GM10266 (cell line): ENCODE data around the gene CELF4.

ENCODE experiments used
- DNase-seq: peaks from one replicate; pipeline ENCODE4 v3.0.0; 2012; ENCODE audit errors: extremely low spot score
- TF ChIP-seq, protein P1 (sequence below): IDR thresholded peaks from 2 replicates; pipeline ENCODE4 v1.5.1; 2012; ENCODE audit warnings: mild to moderate bottlenecking, low read depth; ENCODE audit not compliant: control insufficient read depth, insufficient read depth; ENCODE audit errors: missing control alignments

Gene CELF4

DNA sequence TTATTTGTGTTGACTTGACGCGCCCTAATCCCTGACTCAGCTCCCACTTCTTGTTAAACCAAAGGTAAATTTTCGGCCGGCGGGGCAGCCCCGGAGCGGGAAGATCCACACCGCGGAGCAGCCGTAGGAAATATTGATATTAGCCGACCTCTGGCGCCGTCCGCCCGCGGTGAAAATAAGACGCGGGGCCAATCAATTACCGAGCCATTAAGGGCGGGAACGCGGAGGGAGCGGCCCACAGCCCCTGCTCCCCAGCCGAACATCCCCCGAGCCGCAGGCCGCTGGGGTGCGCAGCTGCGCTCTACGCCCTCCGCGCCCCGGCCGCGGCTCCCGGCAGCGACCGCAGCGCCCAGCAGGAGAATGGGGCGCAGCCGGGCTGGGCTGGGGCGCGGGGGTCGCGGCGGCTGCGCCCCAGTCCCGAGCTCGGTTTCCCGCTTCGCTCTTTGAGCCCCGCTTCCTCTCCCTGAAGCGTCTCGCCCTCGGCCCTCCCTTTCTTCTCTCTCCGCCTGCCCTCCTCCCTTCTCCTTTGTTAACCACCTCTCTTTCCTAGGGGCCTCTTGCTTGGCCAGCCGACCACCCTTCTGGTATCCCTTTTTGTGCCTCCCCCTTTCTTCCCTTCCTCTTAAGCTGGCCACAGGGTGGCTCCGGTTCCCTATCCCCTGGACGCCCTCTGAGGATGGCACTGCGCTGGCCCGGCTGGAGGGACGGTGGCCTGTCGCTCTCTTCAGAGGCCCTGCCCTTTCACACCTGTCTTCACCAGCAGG is 40.9 kb downstream of the CELF4 start:
- TF ChIP-seq, protein P1, sequence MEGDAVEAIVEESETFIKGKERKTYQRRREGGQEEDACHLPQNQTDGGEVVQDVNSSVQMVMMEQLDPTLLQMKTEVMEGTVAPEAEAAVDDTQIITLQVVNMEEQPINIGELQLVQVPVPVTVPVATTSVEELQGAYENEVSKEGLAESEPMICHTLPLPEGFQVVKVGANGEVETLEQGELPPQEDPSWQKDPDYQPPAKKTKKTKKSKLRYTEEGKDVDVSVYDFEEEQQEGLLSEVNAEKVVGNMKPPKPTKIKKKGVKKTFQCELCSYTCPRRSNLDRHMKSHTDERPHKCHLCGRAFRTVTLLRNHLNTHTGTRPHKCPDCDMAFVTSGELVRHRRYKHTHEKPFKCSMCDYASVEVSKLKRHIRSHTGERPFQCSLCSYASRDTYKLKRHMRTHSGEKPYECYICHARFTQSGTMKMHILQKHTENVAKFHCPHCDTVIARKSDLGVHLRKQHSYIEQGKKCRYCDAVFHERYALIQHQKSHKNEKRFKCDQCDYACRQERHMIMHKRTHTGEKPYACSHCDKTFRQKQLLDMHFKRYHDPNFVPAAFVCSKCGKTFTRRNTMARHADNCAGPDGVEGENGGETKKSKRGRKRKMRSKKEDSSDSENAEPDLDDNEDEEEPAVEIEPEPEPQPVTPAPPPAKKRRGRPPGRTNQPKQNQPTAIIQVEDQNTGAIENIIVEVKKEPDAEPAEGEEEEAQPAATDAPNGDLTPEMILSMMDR, result no peak
- no peak for DNase-seq

DNA sequence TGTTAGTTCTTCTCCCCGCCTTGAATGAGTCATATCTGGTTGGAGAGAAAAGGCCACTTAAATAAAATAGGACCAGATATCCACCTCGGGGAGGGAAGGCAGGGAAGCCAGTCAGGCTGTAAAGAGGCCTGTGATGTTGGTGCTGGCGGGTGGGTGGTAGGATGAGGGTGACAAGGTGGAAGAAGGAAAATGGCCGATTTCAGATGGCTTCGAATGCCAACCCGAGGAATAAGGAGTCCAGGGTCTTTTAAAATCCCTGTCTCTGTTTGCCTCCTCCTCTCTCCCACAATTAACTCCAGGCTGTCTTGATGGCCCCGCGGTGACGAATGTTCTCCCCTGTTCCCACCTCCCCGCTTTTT is 41.5 kb downstream of the CELF4 start:
- no peak for DNase-seq

DNA sequence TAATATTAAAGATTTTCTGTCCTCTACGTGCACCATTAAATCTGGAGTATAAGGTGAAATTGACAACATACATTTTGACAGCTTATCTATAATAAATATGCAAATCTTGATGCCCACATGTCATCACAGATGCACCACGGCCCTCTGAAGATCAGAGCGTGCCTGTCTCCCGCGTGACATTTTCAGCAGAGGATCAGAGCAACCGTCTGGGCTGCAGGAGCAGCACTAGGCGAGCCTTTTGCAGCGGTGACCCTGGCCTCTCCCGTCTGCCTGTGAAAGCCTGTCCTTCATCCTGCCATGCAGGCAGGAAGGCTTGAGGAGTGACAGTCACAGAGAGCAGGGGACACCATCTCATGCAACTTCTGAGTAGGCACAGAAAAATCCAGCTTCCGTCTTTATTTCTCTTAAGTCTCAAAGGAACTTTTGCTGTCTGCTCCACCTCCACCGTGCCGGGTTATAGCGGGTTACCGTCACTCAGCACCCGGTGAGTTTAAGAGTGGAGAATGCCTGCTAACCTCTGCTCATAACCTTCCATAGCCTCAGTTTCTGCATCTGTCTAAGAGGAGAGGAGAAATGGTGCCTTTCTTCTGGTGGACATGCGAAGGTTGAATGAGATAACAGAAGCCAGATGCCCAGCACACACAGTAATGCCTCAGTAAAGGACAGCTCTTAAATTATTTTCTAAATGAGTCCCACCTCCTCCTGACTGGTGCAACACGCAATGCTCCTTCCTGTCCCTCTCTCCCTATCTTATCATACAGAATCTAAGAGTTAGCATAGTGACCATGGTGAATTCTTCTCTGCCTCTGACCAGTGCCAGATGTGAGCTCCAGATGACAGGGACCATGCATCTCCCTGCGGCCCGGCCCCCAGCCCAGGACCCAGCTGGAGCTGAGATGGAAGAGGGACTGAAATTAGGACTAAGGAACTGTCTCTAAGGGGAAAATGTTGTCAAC is 43.8 kb downstream of the CELF4 start:
- no peak for DNase-seq
- TF ChIP-seq, protein P1, result no peak

More for the DNA sequence above, 41.5 kb downstream of the CELF4 start:
- TF ChIP-seq, protein P1, result no peak

DNA sequence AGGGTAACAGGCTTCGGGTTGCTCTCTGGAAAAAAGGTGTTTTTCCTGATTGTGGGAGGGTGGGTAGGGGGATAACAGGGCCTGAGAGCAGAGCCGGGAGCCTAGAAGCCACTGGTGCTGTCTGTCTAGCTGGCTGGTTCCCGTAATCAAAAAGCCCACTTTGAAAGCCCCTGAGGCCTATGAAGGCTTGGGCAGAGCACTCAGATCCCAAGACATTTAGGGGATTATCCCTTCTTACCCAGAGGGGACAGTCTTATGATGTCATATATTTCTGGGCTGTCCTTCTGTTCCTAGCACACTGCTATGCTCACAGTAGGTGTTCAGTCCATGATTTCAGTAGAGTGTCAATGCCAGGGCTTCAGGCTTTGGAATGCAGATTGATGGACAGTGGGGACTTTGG is 45.1 kb downstream of the CELF4 start:
- no peak for DNase-seq
- TF ChIP-seq, protein P1, result no peak

DNA sequence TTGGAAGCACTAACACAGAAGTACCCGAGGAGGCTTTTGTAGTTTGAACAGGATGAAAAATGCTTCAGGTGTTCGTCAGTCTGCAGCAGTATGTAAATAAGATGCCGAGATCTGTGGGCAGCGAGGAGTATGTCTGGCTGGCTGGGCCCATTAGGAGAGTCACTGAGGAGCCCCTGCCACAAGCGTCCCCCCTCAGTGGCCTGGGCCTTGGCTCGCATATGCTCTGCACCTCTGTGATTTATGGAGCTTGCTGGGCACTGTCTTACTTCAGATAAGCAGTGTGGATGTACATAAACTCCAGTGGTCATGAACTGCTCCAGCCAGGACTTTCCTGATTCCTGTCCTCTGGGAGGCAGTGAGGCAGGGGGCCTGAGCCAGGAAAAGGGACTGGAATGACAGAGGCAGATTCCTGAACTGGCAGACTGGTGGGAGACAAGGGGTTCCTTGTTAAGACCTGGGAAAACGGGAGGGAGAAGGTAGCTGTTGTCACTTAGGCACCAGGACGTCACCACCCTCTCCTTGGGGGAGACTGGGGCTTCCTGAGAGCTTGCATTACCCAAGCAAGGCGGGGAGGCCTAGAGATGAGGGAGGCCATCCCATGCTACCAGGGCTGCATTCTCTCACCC is 46.0 kb downstream of the CELF4 start:
- no peak for DNase-seq
- TF ChIP-seq, protein P1, result no peak

DNA sequence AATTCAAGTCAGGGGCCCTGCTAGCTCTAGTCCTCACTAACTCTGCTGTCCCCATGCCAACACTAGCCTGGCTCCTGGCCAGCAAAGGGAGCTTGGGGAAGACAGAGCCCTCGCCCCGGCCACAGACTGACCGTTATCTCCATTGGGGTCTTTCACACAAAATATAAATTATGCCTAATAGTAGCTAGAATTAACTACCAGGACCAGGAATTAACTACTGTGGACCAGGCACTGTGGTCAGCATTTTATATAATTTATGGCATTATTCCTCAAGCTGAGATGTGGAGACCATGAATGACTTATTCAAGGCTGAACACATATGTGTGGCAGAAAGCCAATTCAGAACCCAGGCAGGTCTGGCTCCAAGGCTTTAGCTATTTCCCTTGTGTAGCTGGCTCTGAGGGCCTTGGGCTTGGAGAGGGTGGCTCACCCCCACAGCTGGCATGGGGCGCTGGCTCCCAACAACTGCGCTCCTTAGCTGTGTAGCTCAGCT is 49.2 kb downstream of the CELF4 start:
- TF ChIP-seq, protein P1, result no peak
- no peak for DNase-seq
